Testis (tissue), 3 donors: ENCODE data around the gene HDAC9. TPM values are rescaled to one million over a fixed set of nuclear protein-coding genes. Genes with fewer than 3 reads are reported as not detected.

ENCODE experiments used
- DNase-seq: peaks from one replicate; pipeline ENCODE4 v3.0.0-alpha.2; 2019
- H3K27ac ChIP-seq, 2 donors: fragments of 200-600 bp; sonication (generic); one replicate each; pipeline ENCODE4 v1.5.1; 2019
- H3K27me3 ChIP-seq: fragments of 200-600 bp; sonication (generic); one replicate; pipeline ENCODE4 v1.5.1; 2019
- H3K36me3 ChIP-seq: fragments of 200-600 bp; sonication (generic); one replicate; pipeline ENCODE4 v1.5.1; 2017; ENCODE audit warnings: low read depth; ENCODE audit errors: missing control alignments
- H3K4me1 ChIP-seq: fragments of 200-600 bp; sonication (generic); one replicate; pipeline ENCODE4 v1.5.1; 2019
- H3K4me3 ChIP-seq, 2 donors: fragments of 200-600 bp; sonication (generic); one replicate each; pipeline ENCODE4 v1.5.1; 2017 to 2019
- H3K9me3 ChIP-seq: fragments of 200-600 bp; sonication (generic); one replicate; pipeline ENCODE4 v1.5.1; 2017
- POLR2A ChIP-seq: fragments of 450-650 bp; IDR thresholded peaks from one replicate; pipeline ENCODE4 v1.6.1; 2017; ENCODE audit warnings: antibody characterized with exemption, mild to moderate bottlenecking, moderate library complexity
- WGBS, 2 donors: methylation state at CpG; one replicate each; pipeline ENCODE4 v1.1.5; 2018; 5-methylcytosine and 5-hydroxymethylcytosine counted together
- intact Hi-C: fragments of 100-400 bp; cut with DNase I; formaldehyde crosslinking; loops from one replicate; pipeline ENCODE4 v1.15.1; 2023; ENCODE audit warnings: low total_unique reads
- polyA plus RNA-seq: library from polyadenylated mRNA; stranded (reverse); fragments of 350-450 nt; fragmentation: Illumina TruSeq; extraction: RNeasy Lipid Tissue Mini Kit (QIAGEN cat#74804); gene quantifications from one replicate; pipeline ENCODE4 v1.2.3, GENCODE V29; 2014; ENCODE audit warnings: low read depth, low replicate concordance; ENCODE audit not compliant: insufficient read depth
- total RNA-seq, 2 donors: library from RNA; depleted of rRNA; stranded (reverse); fragments of >200 nt; gene quantifications; one replicate each; pipeline ENCODE4 v1.2.3, GENCODE V29; 2016
- TF ChIP-seq, protein P1 (sequence below), 3 experiments: fragments of 450-650 bp in 2 of 3; fragments of 200-600 bp in 1 of 3; sonication (generic) in 1 of 3; IDR thresholded peaks; one replicate each; pipeline ENCODE4 v1.5.1; 2016 to 2019; ENCODE audit warnings: antibody characterized with exemption in 3 of 3, mild to moderate bottlenecking in 2 of 3, moderate library complexity in 1 of 3

Gene HDAC9
- total and polyA plus RNA-seq, 3 donors from 2014 or later, result 30.6 to 35.5 (median 35.4) TPM

DNA sequence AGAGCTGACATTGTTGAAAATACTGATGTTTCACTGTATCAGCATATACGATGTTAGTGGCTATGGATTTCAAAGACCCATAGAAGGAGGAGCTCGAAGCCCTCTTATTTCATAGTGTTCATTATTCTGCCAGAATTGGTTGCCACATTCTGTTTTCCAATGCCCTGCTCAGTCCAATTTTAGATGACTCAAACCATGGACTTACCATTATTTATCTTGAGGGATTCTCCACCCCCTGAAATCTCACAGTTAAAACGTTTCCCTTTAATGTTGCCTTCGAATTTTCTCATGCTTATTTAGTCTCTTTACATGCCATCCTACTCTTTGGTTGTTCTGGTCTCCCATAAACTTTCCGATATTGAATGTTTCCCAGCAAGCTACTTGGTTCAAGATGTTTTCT is 264.5 kb downstream of the HDAC9 start:
- Histone ChIP-seq H3K4me1 (no peaks in the 10 kb centered on the region), H3K4me3 (no peak overlapping the region), H3K27ac (no peak overlapping the region), H3K27me3 (no peaks in the 10 kb centered on the region), H3K9me3 (no peaks in the 10 kb centered on the region), H3K36me3 (no peaks in the 10 kb centered on the region)
- no peak for DNase-seq
- 74 to 75% methylated on average over 5 of the region's 5 CpGs for WGBS, 2 donors
- intact Hi-C loops, result no loop called here
- TF ChIP-seq POLR2A, result no peak
- TF ChIP-seq, protein P1, sequence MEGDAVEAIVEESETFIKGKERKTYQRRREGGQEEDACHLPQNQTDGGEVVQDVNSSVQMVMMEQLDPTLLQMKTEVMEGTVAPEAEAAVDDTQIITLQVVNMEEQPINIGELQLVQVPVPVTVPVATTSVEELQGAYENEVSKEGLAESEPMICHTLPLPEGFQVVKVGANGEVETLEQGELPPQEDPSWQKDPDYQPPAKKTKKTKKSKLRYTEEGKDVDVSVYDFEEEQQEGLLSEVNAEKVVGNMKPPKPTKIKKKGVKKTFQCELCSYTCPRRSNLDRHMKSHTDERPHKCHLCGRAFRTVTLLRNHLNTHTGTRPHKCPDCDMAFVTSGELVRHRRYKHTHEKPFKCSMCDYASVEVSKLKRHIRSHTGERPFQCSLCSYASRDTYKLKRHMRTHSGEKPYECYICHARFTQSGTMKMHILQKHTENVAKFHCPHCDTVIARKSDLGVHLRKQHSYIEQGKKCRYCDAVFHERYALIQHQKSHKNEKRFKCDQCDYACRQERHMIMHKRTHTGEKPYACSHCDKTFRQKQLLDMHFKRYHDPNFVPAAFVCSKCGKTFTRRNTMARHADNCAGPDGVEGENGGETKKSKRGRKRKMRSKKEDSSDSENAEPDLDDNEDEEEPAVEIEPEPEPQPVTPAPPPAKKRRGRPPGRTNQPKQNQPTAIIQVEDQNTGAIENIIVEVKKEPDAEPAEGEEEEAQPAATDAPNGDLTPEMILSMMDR (IDR thresholded peaks at IDR 0.05), result no peak

GRCh38 chr7:18760631-18761445 is 265.3 kb downstream of the HDAC9 start:
- no peaks in the 10 kb centered on the region for H3K36me3 ChIP-seq

DNA sequence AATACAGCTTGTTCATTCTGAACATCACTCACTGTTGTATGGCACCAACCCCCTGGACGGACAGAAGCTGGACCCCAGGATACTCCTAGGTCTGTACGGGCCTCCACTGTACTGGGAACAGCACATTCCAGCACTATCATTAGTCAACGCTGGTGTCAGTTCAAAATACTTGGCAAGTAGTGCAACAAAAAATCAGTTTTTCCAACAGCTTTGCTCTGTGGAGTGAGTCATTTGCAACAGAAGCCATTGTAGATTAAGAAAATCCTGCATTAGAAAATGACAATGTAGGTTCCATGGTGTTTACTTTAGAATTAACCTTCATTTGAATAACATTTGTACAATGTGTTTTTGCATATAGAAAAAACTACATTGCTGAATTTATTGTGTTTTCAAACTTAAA is 266.6 kb downstream of the HDAC9 start:
- intact Hi-C loops, result no loop called here
- no peak for DNase-seq
- Histone ChIP-seq H3K4me3 (no peak overlapping the region), H3K27me3 (no peaks in the 10 kb centered on the region), H3K27ac (no peak overlapping the region), H3K9me3 (no peaks in the 10 kb centered on the region), H3K36me3 (no peaks in the 10 kb centered on the region), H3K4me1 (no peaks in the 10 kb centered on the region)
- WGBS, 2 donors, result 33 to 61% methylated on average over 3 of the region's 3 CpGs
- TF ChIP-seq, protein P1 (IDR thresholded peaks at IDR 0.05), result no peak
- TF ChIP-seq POLR2A, result no peak

More at GRCh38 chr7:18760631-18761445, 265.3 kb downstream of the HDAC9 start:
- intact Hi-C loops, result no loop called here
- Histone ChIP-seq H3K27me3 (no peaks in the 10 kb centered on the region), H3K4me3 (no peak overlapping the region), H3K27ac (no peak overlapping the region), H3K9me3 (no peaks in the 10 kb centered on the region), H3K4me1 (no peaks in the 10 kb centered on the region)
- WGBS, 2 donors, result 71 to 77% methylated on average over 7 of the region's 7 CpGs
- no peak for TF ChIP-seq POLR2A
- TF ChIP-seq, protein P1 (IDR thresholded peaks at IDR 0.05), result no peak
- no peak for DNase-seq

DNA sequence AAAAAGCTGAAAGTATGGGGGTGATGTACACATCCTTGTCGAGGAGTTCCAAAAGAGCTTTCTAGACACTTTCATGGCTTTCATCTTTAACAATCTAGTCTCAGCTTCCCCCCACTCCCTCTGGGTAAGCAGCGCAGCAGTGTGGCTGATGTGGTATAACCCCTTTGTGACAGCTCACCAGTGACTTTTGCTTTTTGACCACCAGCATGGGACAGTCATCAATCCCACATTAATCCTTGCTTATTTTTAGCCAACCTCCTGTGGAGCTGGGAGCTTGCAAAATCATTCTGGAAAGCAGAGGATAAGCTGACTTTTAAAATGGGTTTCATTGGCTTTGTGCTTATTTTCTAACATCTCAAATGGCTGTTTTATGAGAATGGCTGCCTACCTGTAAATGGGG is 272.7 kb downstream of the HDAC9 start:
- H3K27me3 ChIP-seq, result no peaks in the 10 kb centered on the region
- no peaks in the 10 kb centered on the region for H3K9me3 ChIP-seq
- 78 to 100% methylated on average over 2 of the region's 2 CpGs for WGBS, 2 donors
- H3K4me3 ChIP-seq, result no peak overlapping the region
- DNase-seq, result no peak
- TF ChIP-seq POLR2A, result no peak
- TF ChIP-seq, protein P1 (IDR thresholded peaks at IDR 0.05), result no peak
- no peak overlapping the region for H3K27ac ChIP-seq
- intact Hi-C loops, result no loop called here
- no peaks in the 10 kb centered on the region for H3K36me3 ChIP-seq
- H3K4me1 ChIP-seq, result no peaks in the 10 kb centered on the region
